ENCODE results near the gene ENDOD1.

DNA sequence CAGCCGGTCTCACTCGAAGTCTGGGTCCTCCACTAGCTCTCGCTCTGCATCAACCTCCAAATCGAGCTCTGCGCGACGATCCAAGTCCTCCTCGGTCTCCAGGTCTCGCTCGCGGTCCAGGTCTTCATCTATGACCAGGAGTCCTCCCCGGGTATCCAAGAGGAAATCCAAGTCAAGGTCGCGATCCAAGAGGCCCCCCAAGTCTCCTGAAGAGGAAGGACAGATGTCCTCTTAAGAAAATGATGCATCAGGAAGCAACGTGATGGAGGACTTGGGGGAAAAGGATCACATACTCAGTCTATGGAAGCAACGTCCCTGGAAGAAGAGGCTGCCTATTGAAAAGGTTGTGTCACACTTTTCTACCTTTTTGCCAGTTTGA is 21.8 kb upstream of the ENDOD1 start:
- TF ChIP-seq POLR2A (IDR thresholded peaks at IDR 0.05; ENCODE audit: low read length) (no peak), CTCF (IDR thresholded peaks at IDR 0.05) (no peak), JUNB (IDR thresholded peaks at IDR 0.05) (no peak), ZFP36 (IDR thresholded peaks at IDR 0.05; ENCODE audit: borderline replicate concordance, partially characterized antibody) (no peak), MAZ (IDR thresholded peaks at IDR 0.05; ENCODE audit: borderline replicate concordance, low read depth, low read length) (no peak), EP300 (IDR thresholded peaks at IDR 0.05) (no peak), BHLHE40 (IDR thresholded peaks at IDR 0.05; ENCODE audit: low read depth, low read length) (no peak), RCOR1 (IDR thresholded peaks at IDR 0.05; ENCODE audit: low read depth, low read length) (no peak)
- TF ChIP-seq, protein P1, sequence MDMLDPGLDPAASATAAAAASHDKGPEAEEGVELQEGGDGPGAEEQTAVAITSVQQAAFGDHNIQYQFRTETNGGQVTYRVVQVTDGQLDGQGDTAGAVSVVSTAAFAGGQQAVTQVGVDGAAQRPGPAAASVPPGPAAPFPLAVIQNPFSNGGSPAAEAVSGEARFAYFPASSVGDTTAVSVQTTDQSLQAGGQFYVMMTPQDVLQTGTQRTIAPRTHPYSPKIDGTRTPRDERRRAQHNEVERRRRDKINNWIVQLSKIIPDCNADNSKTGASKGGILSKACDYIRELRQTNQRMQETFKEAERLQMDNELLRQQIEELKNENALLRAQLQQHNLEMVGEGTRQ (IDR thresholded peaks at IDR 0.05), result no peak

Data from A549 (cell line).